Astrocyte (in vitro differentiated cells and primary cell): ENCODE results near the gene DNAJB6. TPM values are rescaled to one million over a fixed set of nuclear protein-coding genes. Genes with fewer than 3 reads are reported as not detected.

Experiments
- DNase-seq: peaks from one replicate; pipeline ENCODE4 v3.0.0-alpha.2; 2010; ENCODE audit warnings: low read depth
- FAIRE-seq: peaks from 2 replicates; lab custom pipeline; 2011; peaks lifted over from hg19 to GRCh38; lab: Jason Lieb, UNC
- H2AFZ ChIP-seq: 2 replicates; pipeline ENCODE4 v1.6.0; 2012; ENCODE audit warnings: low read depth, low read length, inconsistent platforms
- H3K27ac ChIP-seq: 2 replicates; pipeline ENCODE4 v1.5.1; 2011; ENCODE audit warnings: low read depth, low read length, inconsistent platforms
- H3K27me3 ChIP-seq: 2 replicates; pipeline ENCODE4 v1.6.0; 2011; ENCODE audit warnings: low read length, inconsistent platforms; ENCODE audit not compliant: insufficient read depth
- H3K36me3 ChIP-seq: 2 replicates; pipeline ENCODE4 v1.5.1; 2011; ENCODE audit warnings: low read length, inconsistent platforms; ENCODE audit not compliant: insufficient read depth
- H3K4me1 ChIP-seq: 2 replicates; pipeline ENCODE4 v1.5.1; 2011; ENCODE audit warnings: low read length, inconsistent platforms; ENCODE audit not compliant: insufficient read depth
- H3K4me2 ChIP-seq: 2 replicates; pipeline ENCODE4 v1.6.0; 2012; ENCODE audit warnings: low read length, inconsistent platforms
- H3K4me3 ChIP-seq: 2 replicates; pipeline ENCODE4 v1.5.1; 2011; ENCODE audit warnings: low read depth, mild to moderate bottlenecking, low read length, inconsistent platforms; ENCODE audit not compliant: insufficient read depth
- H3K79me2 ChIP-seq: 2 replicates; pipeline ENCODE4 v1.6.0; 2012; ENCODE audit warnings: mild to moderate bottlenecking, low read length, inconsistent platforms; ENCODE audit not compliant: insufficient read depth
- H3K9ac ChIP-seq: 2 replicates; pipeline ENCODE4 v1.6.0; 2012; ENCODE audit warnings: mild to moderate bottlenecking, low read length, inconsistent platforms
- H3K9me3 ChIP-seq: 2 replicates; pipeline ENCODE4 v1.5.1; 2012; ENCODE audit warnings: low read depth, mild to moderate bottlenecking, low read length, inconsistent platforms; ENCODE audit not compliant: insufficient read depth
- H4K20me1 ChIP-seq: 2 replicates; pipeline ENCODE4 v1.6.0; 2012; ENCODE audit warnings: low read length, inconsistent platforms; ENCODE audit not compliant: insufficient read depth
- H3K27ac Mint-ChIP-seq: one replicate; pipeline ENCODE4 v1.8.0; 2021; ENCODE audit warnings: mild to moderate bottlenecking, mixed read lengths; ENCODE audit not compliant: unreplicated experiment
- H3K27me3 Mint-ChIP-seq: one replicate; pipeline ENCODE4 v1.8.0; 2021; ENCODE audit warnings: low read depth, mixed read lengths; ENCODE audit not compliant: unreplicated experiment
- H3K36me3 Mint-ChIP-seq: one replicate; pipeline ENCODE4 v1.8.0; 2021; ENCODE audit warnings: low read depth, mixed read lengths; ENCODE audit not compliant: unreplicated experiment
- H3K4me1 Mint-ChIP-seq: one replicate; pipeline ENCODE4 v1.8.0; 2021; ENCODE audit warnings: low read depth, mixed read lengths; ENCODE audit not compliant: unreplicated experiment
- H3K4me3 Mint-ChIP-seq: one replicate; pipeline ENCODE4 v1.8.0; 2021; ENCODE audit warnings: mild to moderate bottlenecking, moderate library complexity, mixed read lengths; ENCODE audit not compliant: unreplicated experiment
- H3K9me3 Mint-ChIP-seq: one replicate; pipeline ENCODE4 v1.8.0; 2021; ENCODE audit warnings: mild to moderate bottlenecking, mixed read lengths; ENCODE audit not compliant: unreplicated experiment
- EZH2 ChIP-seq: IDR thresholded peaks from 2 replicates; pipeline ENCODE4 v1.6.1; 2012; ENCODE audit warnings: mild to moderate bottlenecking, low read length, inconsistent platforms; ENCODE audit not compliant: insufficient read depth
- total RNA-seq: library from RNA; stranded (reverse); gene quantifications from 2 replicates; pipeline ENCODE4 v1.2.1, GENCODE V29; 2021
- TF ChIP-seq, protein P1 (sequence below): IDR thresholded peaks from 2 replicates; pipeline ENCODE4 v1.5.1; 2011; ENCODE audit warnings: low read depth, mild to moderate bottlenecking, inconsistent platforms, low read length, moderate library complexity; ENCODE audit not compliant: insufficient read depth

DNAJB6 gene
- total RNA-seq, 1 donor from 2014 or later = 179 TPM

DNA sequence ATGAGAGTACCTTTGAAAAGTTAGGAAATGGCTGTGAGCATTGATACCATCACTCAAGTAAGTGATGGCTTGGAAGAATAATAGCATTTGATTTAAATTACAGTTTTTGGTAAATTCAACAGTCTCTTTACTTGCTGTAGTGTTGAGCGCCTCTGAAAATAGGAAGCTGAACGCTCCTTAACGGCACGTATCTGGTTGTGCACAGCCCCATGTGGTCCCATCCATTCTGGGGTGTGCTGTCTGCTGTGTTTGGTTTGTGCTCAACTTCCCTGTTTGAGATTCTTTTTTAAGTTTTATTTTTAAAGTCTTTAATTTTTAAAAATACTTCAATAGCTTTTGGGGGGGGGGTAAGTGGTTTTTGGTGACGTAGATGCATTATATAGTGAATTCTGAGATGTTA lies 51.5 kb downstream of the DNAJB6 start:
- peaks cover 77% of the 10 kb centered on the region for H4K20me1 ChIP-seq

GRCh38 chr7:157389951-157390730 lies 53.3 kb downstream of the DNAJB6 start:
- H3K4me1 Mint-ChIP-seq = peaks cover 37% of the 10 kb centered on the region
- Histone ChIP-seq H3K79me2 (peaks cover 79% of the 10 kb centered on the region), H3K36me3 (peaks cover 39% of the 10 kb centered on the region), H3K9me3 (no peaks in the 10 kb centered on the region), H3K4me3 (no peak overlapping the region), H3K27me3 (no peaks in the 10 kb centered on the region), H3K4me2 (peak overlapping the region; percentile 79), H3K4me1 (peaks cover 25% of the 10 kb centered on the region), H2AFZ (no peak overlapping the region), H3K27ac (peak overlapping the region; percentile 50), H4K20me1 (peaks cover 78% of the 10 kb centered on the region), H3K9ac (no peak overlapping the region)
- FAIRE-seq (no peak), DNase-seq (peak; percentile 54)
- no peaks in the 10 kb centered on the region for H3K9me3 Mint-ChIP-seq
- H3K36me3 Mint-ChIP-seq = peaks cover 14% of the 10 kb centered on the region
- no peak for TF ChIP-seq EZH2
- TF ChIP-seq, protein P1, sequence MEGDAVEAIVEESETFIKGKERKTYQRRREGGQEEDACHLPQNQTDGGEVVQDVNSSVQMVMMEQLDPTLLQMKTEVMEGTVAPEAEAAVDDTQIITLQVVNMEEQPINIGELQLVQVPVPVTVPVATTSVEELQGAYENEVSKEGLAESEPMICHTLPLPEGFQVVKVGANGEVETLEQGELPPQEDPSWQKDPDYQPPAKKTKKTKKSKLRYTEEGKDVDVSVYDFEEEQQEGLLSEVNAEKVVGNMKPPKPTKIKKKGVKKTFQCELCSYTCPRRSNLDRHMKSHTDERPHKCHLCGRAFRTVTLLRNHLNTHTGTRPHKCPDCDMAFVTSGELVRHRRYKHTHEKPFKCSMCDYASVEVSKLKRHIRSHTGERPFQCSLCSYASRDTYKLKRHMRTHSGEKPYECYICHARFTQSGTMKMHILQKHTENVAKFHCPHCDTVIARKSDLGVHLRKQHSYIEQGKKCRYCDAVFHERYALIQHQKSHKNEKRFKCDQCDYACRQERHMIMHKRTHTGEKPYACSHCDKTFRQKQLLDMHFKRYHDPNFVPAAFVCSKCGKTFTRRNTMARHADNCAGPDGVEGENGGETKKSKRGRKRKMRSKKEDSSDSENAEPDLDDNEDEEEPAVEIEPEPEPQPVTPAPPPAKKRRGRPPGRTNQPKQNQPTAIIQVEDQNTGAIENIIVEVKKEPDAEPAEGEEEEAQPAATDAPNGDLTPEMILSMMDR = no peak
- H3K4me3 Mint-ChIP-seq = peak overlapping the region; percentile 43
- peak overlapping the region; percentile 76 for H3K27ac Mint-ChIP-seq
- no peaks in the 10 kb centered on the region for H3K27me3 Mint-ChIP-seq

More for the DNA sequence above, 51.5 kb downstream of the DNAJB6 start:
- peaks cover 56% of the 10 kb centered on the region for H3K36me3 ChIP-seq
- DNase-seq (no peak), FAIRE-seq (no peak)
- Mint-ChIP-seq H3K4me1 (peaks cover 38% of the 10 kb centered on the region), H3K4me3 (no peak overlapping the region), H3K9me3 (no peaks in the 10 kb centered on the region), H3K27me3 (no peaks in the 10 kb centered on the region), H3K36me3 (peaks cover 12% of the 10 kb centered on the region), H3K27ac (no peak overlapping the region)
- peaks cover 30% of the 10 kb centered on the region for H3K4me1 ChIP-seq
- H2AFZ ChIP-seq = no peak overlapping the region
- no peaks in the 10 kb centered on the region for H3K9me3 ChIP-seq
- no peak overlapping the region for H3K9ac ChIP-seq
- TF ChIP-seq, protein P1 = no peak
- TF ChIP-seq EZH2 = no peak
- no peak overlapping the region for H3K4me2 ChIP-seq
- H3K79me2 ChIP-seq = peaks cover 80% of the 10 kb centered on the region
- no peak overlapping the region for H3K27ac ChIP-seq
- H3K4me3 ChIP-seq = no peak overlapping the region
- H3K27me3 ChIP-seq = no peaks in the 10 kb centered on the region
